Psoas muscle (tissue), 8 donors: ENCODE data around the gene HOMER1. TPM values are rescaled to one million over a fixed set of nuclear protein-coding genes. Genes with fewer than 3 reads are reported as not detected.

Experiments
- ATAC-seq, 4 donors: fragments of 200-7000 bp; cut with Tn5 transposase; one replicate each; pipeline ENCODE4 v1.9.1; 2020; ENCODE audit warnings: moderate library complexity in 3 of 4, mild to moderate bottlenecking in 2 of 4
- DNase-seq, 2 donors: peaks; one replicate each; pipeline ENCODE4 v3.0.0-alpha.2; 2020
- H3K27ac ChIP-seq: fragments of 200-600 bp; one replicate; pipeline ENCODE4 v1.8.0; 2022
- H3K27me3 ChIP-seq, 3 donors: fragments of 200-600 bp in 1 of 3; one replicate each; pipeline versions ENCODE4 v1.6.1 to v1.8.0; 2013 to 2022; ENCODE audit warnings: low read length in 2 of 3, mild to moderate bottlenecking in 2 of 3, moderate library complexity in 1 of 3; ENCODE audit not compliant: insufficient read depth in 3 of 3
- H3K36me3 ChIP-seq, 2 donors: fragments of 200-600 bp in 1 of 2; one replicate each; pipeline versions ENCODE4 v1.6.1 to v1.8.0; 2013 to 2022; ENCODE audit warnings: low read depth in 1 of 2, mild to moderate bottlenecking in 1 of 2, moderate library complexity in 1 of 2; ENCODE audit not compliant: insufficient read depth in 1 of 2
- H3K4me1 ChIP-seq: fragments of 200-600 bp; one replicate; pipeline ENCODE4 v1.8.0; 2022
- H3K4me3 ChIP-seq: fragments of 200-600 bp; one replicate; pipeline ENCODE4 v1.8.0; 2022; ENCODE audit warnings: mild to moderate bottlenecking
- H3K9me3 ChIP-seq: fragments of 200-600 bp; one replicate; pipeline ENCODE4 v1.8.0; 2022
- WGBS, 3 donors: extraction: QIAGEN DNeasy Blood & Tissue Kit; methylation state at CpG; one replicate each; pipeline versions ENCODE4 v1.1.6 to v1.1.7; 2013; 5-methylcytosine and 5-hydroxymethylcytosine counted together
- intact Hi-C, 2 donors: fragments of 100-400 bp; cut with DNase I; formaldehyde crosslinking; loops; one replicate each; pipeline versions ENCODE4 v1.11.0 to v1.14.2; 2022
- polyA plus RNA-seq, 3 donors: library from polyadenylated mRNA; stranded (reverse); fragments of 200-250 nt; gene quantifications; one replicate each; pipeline ENCODE4 v1.2.3, GENCODE V29; 2013
- total RNA-seq, 4 donors: library from RNA; stranded (reverse); fragmentation: NEBNext Ultra II Directional in 2 of 4; extraction: Animal tissue kit (Norgen Biotek cat#: 25700) in 2 of 4; gene quantifications; one replicate each; pipeline versions ENCODE4 v1.2.1 to v1.2.4, GENCODE V29; 2021 to 2023
- TF ChIP-seq, protein P1 (sequence below): fragments of 200-600 bp; IDR thresholded peaks from one replicate; pipeline ENCODE4 v1.8.0; 2022; ENCODE audit warnings: antibody characterized with exemption
- donor health status: healthy with polysubstance abuse.
- donor health status: DM: no; HTN: no; CAD: no; lungs with moderate emphysema.
- donor health status: Bipolar disorder and iron deficiency.
- donor health status: healthy.
- donor health status: DM: yes; HTN: yes; CAD: no.
- donor health status: DM: no; HTN: no; CAD: no.
- donor health status: DM: no; HTN: no; CAD: no.
- donor health status: DM: yes; HTN: yes; CAD: no.

The HOMER1 gene
- total and polyA plus RNA-seq, 7 donors: 3.2 to 52.4 (median 34.3) TPM

DNA sequence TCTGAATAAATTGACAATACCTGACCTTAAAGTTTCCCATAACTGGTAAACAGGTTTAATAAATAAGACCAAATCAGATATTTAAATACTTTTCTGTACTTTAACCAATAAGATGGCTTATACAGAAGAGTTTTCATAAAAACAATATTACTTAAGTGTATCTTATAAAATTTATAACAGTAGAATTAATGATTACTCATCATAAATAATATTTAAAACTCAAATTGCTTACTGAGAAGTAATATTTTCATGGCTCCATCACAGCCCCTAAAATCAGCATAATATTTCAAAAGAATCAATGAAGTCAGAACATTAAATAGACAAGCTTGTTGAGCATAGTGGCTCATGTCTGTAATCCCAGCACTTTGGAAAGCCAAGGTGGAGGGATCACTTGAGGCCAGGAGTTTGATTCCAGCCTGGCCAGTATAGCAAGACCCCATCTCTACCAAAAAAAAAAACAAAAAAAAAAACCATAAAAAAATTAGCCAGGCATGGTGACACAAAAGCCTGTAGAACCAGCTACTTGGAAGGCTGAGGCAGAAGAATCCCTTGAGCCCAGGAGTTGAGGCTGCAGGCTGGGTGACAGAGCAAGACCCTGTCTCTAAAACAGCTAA lies 23.5 kb downstream of the HOMER1 start:
- no peak for DNase-seq
- Histone ChIP-seq H3K4me1 (peaks cover 48% of the 10 kb centered on the region), H3K36me3 (no peaks in the 10 kb centered on the region), H3K27me3 (no peaks in the 10 kb centered on the region), H3K9me3 (no peaks in the 10 kb centered on the region), H3K4me3 (no peak overlapping the region), H3K27ac (peak overlapping the region; percentile 77)
- ATAC-seq: peak in 2 of 4 donors; percentile 19 to 50
- TF ChIP-seq, protein P1, sequence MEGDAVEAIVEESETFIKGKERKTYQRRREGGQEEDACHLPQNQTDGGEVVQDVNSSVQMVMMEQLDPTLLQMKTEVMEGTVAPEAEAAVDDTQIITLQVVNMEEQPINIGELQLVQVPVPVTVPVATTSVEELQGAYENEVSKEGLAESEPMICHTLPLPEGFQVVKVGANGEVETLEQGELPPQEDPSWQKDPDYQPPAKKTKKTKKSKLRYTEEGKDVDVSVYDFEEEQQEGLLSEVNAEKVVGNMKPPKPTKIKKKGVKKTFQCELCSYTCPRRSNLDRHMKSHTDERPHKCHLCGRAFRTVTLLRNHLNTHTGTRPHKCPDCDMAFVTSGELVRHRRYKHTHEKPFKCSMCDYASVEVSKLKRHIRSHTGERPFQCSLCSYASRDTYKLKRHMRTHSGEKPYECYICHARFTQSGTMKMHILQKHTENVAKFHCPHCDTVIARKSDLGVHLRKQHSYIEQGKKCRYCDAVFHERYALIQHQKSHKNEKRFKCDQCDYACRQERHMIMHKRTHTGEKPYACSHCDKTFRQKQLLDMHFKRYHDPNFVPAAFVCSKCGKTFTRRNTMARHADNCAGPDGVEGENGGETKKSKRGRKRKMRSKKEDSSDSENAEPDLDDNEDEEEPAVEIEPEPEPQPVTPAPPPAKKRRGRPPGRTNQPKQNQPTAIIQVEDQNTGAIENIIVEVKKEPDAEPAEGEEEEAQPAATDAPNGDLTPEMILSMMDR: no peak
- intact Hi-C loops: no loop called here

DNA sequence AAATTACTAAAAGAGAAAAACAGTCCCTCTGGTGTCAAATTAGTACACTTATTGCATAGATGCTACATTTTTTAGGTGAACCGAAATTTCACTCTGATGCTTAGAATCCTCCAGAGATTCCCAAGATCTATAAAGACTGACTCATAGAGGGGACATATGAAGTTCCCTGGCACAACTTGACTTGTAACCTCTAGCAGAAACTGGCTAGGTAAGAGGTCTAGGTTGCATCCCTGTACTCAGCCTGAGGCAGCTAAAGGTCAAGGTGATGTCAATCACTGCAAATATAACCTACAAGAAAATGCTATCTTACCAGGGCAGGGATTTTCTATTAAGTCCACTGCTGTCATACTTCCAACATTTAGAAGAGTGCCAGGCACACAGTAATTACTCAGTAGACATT lies 24.2 kb downstream of the HOMER1 start:
- no peak for DNase-seq
- TF ChIP-seq, protein P1: no peak
- no peak overlapping the region for H3K4me3 ChIP-seq
- H3K27me3 ChIP-seq: no peaks in the 10 kb centered on the region
- peak overlapping the region; percentile 77 for H3K27ac ChIP-seq
- H3K4me1 ChIP-seq: peaks cover 45% of the 10 kb centered on the region
- H3K9me3 ChIP-seq: no peaks in the 10 kb centered on the region
- intact Hi-C loops: no loop called here
- no peaks in the 10 kb centered on the region for H3K36me3 ChIP-seq
- WGBS, 3 donors: 42 to 88% (median 49%) methylated on average over 1 of the region's 1 CpG
- peak in 2 of 4 donors; percentile 29 to 44 for ATAC-seq

DNA sequence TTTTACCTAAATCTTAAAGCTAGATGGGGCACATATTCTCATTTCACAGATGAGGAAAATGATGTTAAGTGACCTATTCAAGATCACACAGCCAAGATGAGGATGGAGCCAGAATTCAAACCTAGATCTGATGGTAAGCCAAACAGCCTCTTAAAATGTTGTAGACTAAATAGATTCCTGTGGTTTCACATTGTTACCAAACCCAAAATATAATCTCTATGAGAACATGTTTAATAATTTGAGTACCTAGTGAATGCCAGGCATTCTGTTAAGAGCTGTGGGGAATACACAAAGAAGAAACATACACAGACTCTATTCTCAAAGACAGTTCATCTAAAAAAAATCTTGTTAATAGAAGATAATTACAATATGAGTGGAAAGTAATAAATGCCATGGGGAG lies 25.2 kb downstream of the HOMER1 start:
- intact Hi-C loops: no loop called here
- H3K27ac ChIP-seq: peak overlapping the region; percentile 77
- TF ChIP-seq, protein P1: no peak
- DNase-seq: no peak
- H3K27me3 ChIP-seq: no peaks in the 10 kb centered on the region
- H3K36me3 ChIP-seq: no peaks in the 10 kb centered on the region
- ATAC-seq: no peak
- H3K4me3 ChIP-seq: no peak overlapping the region
- no peaks in the 10 kb centered on the region for H3K9me3 ChIP-seq
- H3K4me1 ChIP-seq: peaks cover 35% of the 10 kb centered on the region

- Histone ChIP-seq H3K4me1 (peaks cover 34% of the 10 kb centered on the region), H3K27me3 (no peaks in the 10 kb centered on the region), H3K36me3 (no peaks in the 10 kb centered on the region), H3K4me3 (no peak overlapping the region), H3K9me3 (no peaks in the 10 kb centered on the region), H3K27ac (peak overlapping the region; percentile 77)
- DNase-seq: no peak
- intact Hi-C loops: no loop called here
- TF ChIP-seq, protein P1: no peak
- 37 to 77% (median 41%) methylated on average over 3 of the region's 3 CpGs for WGBS, 3 donors
- no peak for ATAC-seq
Observed at GRCh38 chr5:79488058-79488457, 25.9 kb downstream of the HOMER1 start.

DNA sequence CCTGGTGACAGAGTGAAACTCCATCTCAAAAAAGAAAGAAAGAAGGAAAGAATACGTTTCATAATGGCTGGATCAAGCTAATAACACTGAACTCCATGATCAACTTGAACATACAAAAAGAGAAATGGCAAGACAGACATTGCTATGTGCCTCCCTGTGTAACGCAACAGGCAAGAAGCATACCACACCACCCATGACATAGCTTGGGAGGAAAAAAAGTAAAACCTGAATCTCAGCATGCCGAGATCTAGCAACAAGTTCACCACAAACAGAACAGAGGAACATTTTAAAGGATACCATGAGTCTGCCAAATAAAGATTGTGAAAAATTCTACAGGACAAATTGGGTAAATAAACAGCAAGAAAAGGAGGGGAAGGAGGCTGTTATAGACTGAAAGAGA lies 26.7 kb downstream of the HOMER1 start:
- Histone ChIP-seq H3K36me3 (no peaks in the 10 kb centered on the region), H3K4me3 (no peak overlapping the region), H3K9me3 (no peaks in the 10 kb centered on the region), H3K4me1 (peaks cover 36% of the 10 kb centered on the region), H3K27me3 (no peaks in the 10 kb centered on the region), H3K27ac (peak overlapping the region; percentile 77)
- DNase-seq: no peak
- ATAC-seq: no peak
- 81 to 94% (median 91%) methylated on average over 3 of the region's 3 CpGs for WGBS, 3 donors
- intact Hi-C loops: no loop called here
- TF ChIP-seq, protein P1: no peak
